GM23338 (cell line): ENCODE data around the gene STAU1. TPM values are rescaled to one million over a fixed set of nuclear protein-coding genes. Genes with fewer than 3 reads are reported as not detected.

Experiments used
- ETS1 ChIP-seq: IDR thresholded peaks from 2 replicates; pipeline ENCODE4 v1.6.1; 2016; ENCODE audit warnings: antibody characterized with exemption
- EZH2 ChIP-seq: fragments of 200-600 bp; sonication (generic); IDR thresholded peaks from one replicate; pipeline ENCODE4 v1.8.0; 2017; ENCODE audit warnings: antibody characterized with exemption, mild to moderate bottlenecking, low read depth; ENCODE audit not compliant: unreplicated experiment
- JUNB ChIP-seq: IDR thresholded peaks from one replicate; pipeline ENCODE4 v1.6.1; 2016; ENCODE audit warnings: antibody characterized with exemption; ENCODE audit not compliant: unreplicated experiment
- REST ChIP-seq: IDR thresholded peaks from one replicate; pipeline ENCODE4 v1.6.1; 2018; ENCODE audit warnings: antibody characterized with exemption; ENCODE audit not compliant: unreplicated experiment
- STAT1 ChIP-seq: IDR thresholded peaks from one replicate; pipeline ENCODE4 v1.6.1; 2016; ENCODE audit warnings: antibody characterized with exemption; ENCODE audit not compliant: unreplicated experiment
- ZNF462 ChIP-seq: fragments of 250-450 bp; sonication (Bioruptor Pico); IDR thresholded peaks from 2 replicates; pipeline ENCODE4 v1.5.0; 2020; ENCODE audit warnings: mild to moderate bottlenecking, moderate library complexity
- polyA plus RNA-seq: library from polyadenylated mRNA; unstranded; fragments of >200 nt; fragmentation: Nextera tagmentation; extraction: Ambion mirVana; gene quantifications from 2 replicates; pipeline ENCODE4 v1.2.1, GENCODE V29; 2016
- total RNA-seq: library from RNA; depleted of rRNA; stranded (reverse); fragments of >200 nt; shearing (Covaris generic); gene quantifications from 2 replicates; pipeline ENCODE4 v1.2.3, GENCODE V29; 2014

The STAU1 gene
- total and polyA plus RNA-seq, 2 experiments from 2014 or later: 102 TPM

- no peak for TF ChIP-seq ZNF462 (CRISPR knock-in tag)
- TF ChIP-seq EZH2: no peak
- no peak for TF ChIP-seq STAT1
- no peak for TF ChIP-seq JUNB
- no peak for TF ChIP-seq ETS1
- no peak for TF ChIP-seq REST
Measured at GRCh38 chr20:49187330-49187850, 744 bp downstream of the STAU1 start (continued).
